ENCODE data around the gene GJB5.

GJB5 gene

DNA sequence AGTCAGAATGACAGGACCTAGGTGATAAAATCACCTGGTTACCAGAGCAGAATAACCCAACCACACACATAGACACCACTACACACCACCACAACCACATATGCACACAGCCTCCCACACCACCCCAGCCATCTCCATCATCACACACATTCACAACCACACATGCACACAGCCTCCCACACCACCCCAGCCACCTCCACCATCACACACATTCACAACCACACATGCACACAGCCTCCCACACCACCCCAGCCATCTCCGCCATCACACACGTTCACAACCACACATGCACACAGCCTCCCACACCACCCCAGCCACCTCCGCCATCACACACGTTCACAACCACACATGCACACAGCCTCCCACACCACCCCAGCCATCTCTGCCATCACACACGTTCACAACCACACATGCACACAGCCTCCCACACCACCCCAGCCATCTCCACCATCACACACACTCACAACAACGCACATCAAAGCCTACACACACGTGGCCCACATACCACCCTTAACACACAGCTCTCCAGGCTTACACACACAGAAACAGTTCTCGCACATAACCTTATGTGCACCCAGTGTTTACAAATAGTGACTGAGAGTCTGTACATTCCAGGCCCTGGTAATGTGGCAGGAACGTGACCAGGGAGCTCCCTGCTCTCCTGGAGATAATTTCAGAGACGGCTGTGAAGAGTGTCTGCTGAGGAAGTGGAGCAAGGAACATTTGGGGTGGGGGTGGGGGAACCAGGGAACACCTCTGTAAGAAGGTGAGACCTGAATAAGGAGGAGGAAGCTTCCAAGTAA lies 22.9 kb downstream of the GJB5 start:
- no peak for DNase-seq

DNA sequence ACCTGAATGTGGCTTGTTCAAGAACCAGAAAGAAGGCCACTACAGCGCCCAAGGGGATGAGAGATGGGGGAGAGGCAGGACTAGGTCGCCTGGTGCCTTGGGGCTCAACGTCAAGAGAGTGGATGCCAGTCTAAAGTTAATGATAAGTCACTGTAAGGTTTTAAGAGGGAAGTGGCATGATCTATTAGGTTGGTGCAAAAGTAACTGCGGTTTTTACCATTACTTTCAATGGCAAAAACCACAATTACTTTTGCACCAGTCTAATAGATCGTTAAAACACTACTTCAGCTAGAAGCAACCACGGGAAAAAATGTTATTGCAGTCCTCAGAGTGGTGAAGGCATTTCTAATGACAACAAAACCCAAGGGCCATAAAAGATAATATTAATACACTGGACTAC lies 23.5 kb downstream of the GJB5 start:
- no peak for DNase-seq

- no peak for DNase-seq
Observed at GRCh38 chr1:34779005-34779404, 24.2 kb downstream of the GJB5 start.

DNA sequence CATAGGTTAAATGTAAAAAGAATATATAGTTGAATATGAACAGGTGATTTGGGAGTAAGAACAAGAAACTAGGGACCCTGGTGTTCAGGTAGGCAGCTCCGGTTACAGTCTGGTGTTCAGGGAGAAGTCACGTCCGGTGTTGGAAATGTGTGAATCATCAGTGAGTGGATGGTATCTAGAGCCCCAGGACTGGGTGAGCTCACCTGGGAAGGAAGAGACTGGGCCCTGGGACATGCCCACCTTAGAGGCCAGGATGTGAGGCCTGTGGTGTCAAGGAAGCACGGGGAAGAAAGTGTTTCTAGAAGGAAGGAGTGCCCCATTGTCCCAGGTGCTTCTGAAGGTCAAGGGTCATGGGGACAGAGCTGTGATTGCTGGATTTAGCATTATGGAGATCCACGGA lies 24.7 kb downstream of the GJB5 start:
- DNase-seq, result no peak

GRCh38 chr1:34779962-34780361 lies 25.1 kb downstream of the GJB5 start:
- DNase-seq, result no peak

GRCh38 chr1:34780528-34780927 lies 25.7 kb downstream of the GJB5 start:
- no peak for DNase-seq

DNA sequence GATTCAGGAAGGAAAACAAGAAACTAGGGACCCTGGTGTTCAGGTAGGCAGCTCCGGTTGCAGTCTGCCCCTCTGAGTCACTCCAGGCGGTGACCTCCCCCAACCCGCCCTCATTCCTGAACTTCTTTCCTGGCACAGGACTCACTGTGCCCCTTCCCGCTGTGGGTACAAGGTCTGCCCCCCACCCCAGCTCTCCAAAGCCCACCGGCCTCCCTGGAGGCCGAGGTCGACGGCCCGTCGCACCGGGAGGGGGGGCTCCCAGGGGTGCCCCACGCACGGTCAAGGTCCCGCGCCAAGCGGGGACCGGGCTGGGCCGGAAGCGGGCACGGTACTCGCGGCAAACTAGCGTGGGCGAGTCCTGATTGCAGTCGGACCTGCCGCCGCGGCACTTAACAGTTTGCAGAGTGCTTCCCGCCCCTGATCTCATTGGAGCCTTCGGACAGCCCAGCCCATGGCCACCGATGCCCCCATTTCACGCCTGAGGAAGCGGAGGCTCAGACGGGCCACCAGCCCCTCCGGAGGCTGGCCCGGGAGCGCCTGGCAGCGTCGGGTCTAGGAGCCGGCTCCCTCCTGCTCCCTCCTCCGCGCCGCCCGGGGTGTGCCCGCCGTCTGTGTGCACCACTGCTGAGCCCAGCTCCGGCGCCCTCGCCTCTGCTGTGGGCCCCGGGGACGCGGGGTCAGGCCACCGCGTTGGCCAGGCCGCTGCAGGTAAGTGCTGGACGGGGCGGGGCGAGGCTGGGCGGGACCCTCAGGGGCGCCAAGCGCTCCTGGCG lies 26.4 kb downstream of the GJB5 start, which contains the start of gene GJB3:
GJB3 (plus strand) TSS at position 144 of the 773 bp plus-strand sequence. CDS start 3,549 bp downstream, outside the sequence.
- no peak for DNase-seq

DNA sequence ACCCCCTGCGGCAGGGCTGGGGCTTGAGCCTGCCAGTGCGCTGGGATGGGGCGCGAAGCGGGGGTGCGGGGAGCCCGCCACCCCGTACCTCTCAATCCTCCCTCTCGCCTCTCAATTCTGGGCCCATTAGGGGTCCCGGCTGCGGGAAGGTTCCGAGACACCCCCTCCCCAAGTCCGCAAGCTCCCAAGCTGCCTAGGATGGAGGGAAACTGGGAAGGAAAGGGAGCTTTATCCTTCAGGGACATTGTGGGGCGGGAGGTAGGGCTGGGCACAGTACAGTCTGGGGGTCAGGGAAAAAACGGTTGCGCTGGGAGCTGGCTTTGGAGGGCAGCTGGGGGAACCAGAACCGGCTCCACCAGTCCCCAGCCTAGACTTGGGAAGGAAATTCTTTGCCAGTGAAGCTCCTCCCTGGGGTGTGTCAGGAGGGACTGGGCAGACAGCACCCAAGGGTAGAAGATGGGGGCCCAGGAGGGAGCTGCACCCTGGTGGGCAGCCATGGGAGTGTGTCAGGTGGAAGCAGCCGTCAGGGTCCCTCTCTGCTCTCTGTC lies 27.1 kb downstream of the GJB5 start:
- no peak for DNase-seq

GRCh38 chr1:34784751-34785221 lies 29.9 kb downstream of the GJB5 start:
- DNase-seq, result no peak

GRCh38 chr1:34785231-34785874 lies 30.5 kb downstream of the GJB5 start:
- DNase-seq, result no peak

DNA sequence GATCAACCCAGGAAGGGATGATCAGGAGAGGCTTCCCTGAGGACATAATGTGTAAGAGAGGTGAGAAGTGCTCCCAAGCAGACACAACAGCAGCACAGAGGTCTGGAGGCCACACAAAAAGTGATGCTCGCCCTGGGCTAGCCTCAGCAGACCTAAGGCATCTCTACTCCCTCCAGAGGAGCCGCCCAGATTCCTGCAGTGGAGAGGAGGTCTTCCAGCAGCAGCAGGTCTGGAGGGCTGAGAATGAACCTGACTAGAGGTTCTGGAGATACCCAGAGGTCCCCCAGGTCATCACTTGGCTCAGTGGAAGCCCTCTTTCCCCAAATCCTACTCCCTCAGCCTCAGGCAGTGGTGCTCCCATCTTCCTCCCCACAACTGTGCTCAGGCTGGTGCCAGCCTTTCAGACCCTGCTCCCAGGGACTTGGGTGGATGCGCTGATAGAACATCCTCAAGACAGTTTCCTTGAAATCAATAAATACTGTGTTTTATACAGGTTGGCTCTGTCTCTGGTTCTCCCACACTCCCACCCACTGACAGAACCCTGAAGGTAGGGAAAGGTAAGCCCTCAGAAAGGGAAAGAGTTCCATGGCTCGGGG lies 31.1 kb downstream of the GJB5 start:
- no peak for DNase-seq

DNA sequence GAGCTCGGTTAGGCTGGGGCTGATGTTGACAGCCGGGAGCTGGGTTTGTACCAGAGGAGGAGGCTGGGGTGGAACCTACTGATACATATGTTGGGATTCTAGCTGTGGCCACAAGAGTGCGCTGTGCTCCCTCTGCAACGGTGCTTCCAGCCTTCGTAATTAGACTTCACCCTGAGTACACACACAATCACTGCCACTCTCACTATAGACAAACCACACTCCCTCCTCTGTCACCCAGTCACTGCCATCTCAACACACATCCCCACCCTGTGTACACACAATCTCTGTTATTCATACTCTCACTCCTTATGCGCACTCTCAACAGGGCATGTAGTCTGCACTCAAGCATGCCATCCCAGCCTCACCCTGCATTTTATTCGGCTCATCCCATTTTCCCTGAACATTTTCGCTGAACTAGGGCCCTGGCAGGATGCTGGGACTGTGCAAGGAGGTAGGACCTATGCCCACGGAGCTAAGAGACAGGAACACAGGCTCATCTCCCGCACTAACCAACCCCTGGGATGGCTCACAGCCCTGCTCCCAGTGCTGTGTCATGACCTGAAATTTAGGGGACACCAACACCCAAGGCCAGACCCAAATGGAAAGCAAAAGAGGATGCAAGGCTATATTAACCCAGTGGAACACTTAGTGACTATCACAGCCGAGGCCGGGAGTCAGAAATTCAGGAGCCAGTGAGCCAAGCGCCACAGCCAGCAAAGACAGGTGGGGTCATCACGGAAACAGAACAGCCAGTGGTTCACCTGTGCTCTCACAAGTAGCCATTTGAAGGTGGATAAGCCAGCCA lies 31.9 kb downstream of the GJB5 start:
- DNase-seq, result peak; percentile 69

DNA sequence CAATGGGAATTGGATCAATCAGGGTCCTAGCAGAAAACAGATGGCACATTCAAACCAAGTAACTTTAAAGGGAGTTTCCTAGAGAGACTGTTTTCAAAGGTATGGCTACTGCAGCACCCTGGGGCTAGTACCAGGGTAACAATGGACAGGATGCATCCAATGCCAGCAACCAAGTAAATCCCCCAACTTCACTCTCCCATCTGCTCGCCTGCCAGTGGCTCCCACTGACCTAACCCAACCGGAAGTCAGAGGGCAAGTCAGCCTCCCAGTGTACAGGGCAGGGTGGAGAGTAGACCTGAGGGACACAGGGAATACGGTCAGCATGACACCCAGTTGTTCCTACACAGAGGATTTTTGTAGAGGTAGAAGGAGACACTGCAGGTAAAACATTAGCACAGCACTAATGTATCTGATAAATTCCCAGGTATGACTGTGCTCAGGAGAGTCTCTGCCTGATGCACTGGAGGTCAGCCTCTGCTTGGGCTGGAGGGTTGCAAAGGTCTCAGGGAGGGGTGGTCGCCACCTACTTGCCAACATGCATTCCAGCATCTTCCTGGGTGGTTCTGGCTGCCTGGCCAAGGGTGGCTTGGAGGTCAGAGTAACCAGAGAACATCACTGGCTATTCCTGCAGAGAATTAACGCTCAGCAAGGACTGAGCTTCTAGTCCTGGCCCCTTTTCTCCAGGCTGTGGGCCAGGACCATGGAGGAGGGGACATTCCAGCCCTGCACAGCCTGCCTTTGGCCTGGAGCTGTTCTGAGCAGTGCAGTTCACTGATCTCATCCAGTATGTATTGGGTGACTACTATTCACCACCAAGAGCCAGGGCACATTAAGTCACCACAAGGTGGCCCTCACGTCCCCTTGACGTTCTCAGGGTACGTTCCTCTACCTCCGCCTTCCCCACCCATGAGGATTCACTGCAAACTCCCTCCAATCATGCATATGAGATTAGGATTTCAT lies 32.9 kb downstream of the GJB5 start:
- no peak for DNase-seq

GRCh38 chr1:34790985-34791384 lies 36.1 kb downstream of the GJB5 start:
- DNase-seq, result no peak

DNA sequence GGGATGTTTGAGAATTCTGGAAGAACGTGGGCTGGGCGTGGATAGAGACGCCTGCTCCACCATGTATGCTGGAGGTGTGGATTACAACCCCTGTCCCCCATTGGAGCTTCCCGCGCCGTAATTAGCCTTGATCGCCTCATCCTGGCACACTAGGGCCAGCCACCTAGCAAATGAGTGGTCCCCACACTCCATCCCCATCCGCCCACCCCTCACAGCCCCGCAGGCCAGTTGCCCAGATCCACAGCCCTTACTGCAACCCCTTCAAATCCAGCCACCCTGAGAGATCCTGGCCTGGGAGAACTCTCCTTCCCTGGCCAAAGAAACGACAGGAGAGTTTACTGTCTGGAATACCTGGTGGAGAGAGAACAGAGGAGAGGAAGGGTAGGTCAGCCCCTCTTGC lies 37.6 kb downstream of the GJB5 start:
- DNase-seq, result no peak

DNA sequence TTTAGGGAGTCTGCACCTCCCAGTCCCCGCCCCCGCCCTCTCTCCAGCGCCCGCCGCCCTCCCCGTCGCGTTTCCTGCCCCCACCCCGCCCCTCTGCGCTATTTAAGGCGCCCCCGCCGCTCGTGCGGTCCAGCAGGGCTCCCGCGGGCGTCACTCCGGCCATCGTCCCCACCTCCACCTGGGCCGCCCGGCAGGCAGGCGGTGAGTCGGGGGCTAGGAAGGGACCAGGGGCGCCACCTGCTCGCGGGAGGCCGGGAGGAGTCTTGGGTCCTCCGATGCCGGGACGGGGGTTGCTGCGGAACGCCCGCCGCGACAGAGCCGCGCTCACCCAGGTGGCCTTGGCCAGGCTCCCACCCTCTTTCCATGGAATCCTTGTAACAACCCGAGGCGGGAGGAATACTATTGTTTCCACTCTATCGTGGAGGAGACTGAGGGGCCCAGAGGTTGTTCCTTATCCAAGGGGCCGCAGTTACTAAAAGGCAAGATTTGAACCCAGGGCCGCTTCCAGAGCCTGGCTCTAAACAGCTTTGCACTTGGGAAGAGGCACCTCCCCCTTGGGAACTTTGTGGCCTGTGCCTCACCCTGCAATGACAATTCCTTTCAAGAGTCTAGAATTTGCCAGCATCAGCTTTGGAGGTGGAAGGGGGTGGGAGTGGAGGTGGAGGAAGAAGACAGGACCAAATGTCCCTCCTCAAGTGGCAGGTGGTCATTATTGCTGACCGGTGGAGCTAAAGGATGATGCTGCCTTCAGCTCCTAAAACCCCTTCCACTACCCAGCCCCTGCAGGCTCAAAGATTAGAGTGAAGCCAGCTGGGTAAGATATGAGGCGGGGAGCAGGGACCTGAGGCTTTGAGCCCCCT lies 38.3 kb downstream of the GJB5 start, which contains the start of gene GJA4:
GJA4 (plus strand) TSS at position 132 of the 860 bp plus-strand sequence. CDS start 1,215 bp downstream, outside the sequence.
- DNase-seq, result no peak

DNA sequence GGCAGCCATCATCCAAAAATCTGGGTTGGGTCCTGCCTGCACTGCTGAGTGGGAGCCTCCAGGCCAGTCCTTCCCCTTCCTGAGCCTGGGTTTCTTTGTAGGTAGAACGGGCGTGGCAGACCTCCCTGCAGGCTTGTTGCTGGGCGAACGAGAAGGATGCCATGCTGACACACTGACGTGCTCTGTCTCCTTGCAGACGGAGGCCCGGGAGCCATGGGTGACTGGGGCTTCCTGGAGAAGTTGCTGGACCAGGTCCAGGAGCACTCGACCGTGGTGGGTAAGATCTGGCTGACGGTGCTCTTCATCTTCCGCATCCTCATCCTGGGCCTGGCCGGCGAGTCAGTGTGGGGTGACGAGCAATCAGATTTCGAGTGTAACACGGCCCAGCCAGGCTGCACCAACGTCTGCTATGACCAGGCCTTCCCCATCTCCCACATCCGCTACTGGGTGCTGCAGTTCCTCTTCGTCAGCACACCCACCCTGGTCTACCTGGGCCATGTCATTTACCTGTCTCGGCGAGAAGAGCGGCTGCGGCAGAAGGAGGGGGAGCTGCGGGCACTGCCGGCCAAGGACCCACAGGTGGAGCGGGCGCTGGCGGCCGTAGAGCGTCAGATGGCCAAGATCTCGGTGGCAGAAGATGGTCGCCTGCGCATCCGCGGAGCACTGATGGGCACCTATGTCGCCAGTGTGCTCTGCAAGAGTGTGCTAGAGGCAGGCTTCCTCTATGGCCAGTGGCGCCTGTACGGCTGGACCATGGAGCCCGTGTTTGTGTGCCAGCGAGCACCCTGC lies 39.3 kb downstream of the GJB5 start:
- DNase-seq, result no peak

GRCh38 chr1:34794790-34795180 lies 39.9 kb downstream of the GJB5 start:
- no peak for DNase-seq

DNA sequence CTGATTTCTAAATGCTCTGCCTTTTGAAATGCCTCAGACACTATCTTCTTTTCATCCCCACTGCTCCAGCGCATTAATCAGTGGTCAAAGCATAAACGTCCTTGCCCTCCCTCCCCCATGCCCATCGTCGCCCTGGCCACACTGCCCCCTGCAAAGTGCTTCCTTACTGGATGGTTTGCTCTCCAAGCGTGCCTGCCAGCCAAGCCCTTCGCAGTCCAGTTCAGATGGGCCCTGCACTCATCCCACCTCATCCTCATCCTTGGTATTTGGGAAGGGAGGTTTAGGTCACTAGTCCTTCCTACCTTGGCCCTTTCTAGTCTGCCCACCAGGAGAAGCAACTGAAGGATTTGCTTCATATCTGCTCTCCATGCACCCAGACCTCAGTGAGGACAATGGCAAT lies 41.1 kb downstream of the GJB5 start:
- no peak for DNase-seq

Data from NCI-H1694 treated with DMSO at 0.1 percent for 48 hours (cell line).